ENCODE measurements around the gene PTPRT.
A peak's percentile ranks its signal among the peaks of the same experiment; 100 is the strongest.

The PTPRT gene

DNA sequence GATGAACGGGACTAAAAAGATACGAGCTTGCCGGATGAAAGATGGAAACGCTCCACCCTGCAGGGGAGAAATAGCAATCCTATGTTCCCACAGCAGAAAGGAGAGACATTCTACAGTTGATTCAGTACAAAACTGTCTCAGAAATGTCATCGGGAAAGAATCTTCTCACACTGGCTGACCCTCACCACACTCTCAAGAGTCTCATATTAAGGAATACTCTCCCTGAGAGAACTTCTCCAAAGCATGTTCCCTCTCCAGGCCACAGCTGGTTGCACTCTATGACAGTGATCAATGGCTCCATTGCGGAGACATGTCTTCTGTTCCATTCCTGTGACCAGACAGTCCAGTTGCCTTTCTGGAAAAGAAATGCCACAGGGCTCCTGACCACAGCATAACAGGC, 813.6 kb downstream of the PTPRT start:
- no peak for DNase-seq (ENCODE audit: low read depth)
- TF ChIP-seq, protein P1, sequence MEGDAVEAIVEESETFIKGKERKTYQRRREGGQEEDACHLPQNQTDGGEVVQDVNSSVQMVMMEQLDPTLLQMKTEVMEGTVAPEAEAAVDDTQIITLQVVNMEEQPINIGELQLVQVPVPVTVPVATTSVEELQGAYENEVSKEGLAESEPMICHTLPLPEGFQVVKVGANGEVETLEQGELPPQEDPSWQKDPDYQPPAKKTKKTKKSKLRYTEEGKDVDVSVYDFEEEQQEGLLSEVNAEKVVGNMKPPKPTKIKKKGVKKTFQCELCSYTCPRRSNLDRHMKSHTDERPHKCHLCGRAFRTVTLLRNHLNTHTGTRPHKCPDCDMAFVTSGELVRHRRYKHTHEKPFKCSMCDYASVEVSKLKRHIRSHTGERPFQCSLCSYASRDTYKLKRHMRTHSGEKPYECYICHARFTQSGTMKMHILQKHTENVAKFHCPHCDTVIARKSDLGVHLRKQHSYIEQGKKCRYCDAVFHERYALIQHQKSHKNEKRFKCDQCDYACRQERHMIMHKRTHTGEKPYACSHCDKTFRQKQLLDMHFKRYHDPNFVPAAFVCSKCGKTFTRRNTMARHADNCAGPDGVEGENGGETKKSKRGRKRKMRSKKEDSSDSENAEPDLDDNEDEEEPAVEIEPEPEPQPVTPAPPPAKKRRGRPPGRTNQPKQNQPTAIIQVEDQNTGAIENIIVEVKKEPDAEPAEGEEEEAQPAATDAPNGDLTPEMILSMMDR (IDR thresholded peaks at IDR 0.05; ENCODE audit: insufficient read depth, low read depth, low read length, missing control alignments) = no peak
- H3K4me3 ChIP-seq (ENCODE audit: low read depth, low read length) = no peak overlapping the region

DNA sequence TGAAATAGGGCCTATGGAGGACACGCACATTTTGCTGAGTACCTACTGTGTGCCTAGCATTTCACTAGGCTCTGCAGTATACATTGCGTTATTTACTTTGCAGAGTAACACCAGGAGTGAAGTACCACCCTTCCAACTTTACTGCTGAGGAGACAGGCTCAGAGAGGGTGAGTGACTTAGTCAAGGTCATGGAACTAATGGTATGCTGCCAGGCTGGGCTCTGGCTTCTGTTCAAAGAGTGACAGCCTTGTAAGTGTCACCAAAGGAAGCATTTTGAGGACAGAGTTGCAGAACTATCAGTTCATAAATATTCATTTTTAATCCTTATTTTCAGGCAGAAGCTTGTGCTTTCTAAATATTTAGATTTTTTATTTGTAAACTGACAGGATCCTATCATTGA, 816.7 kb downstream of the PTPRT start:
- TF ChIP-seq, protein P1 (IDR thresholded peaks at IDR 0.05; ENCODE audit: insufficient read depth, low read depth, low read length, missing control alignments) = no peak
- H3K4me3 ChIP-seq (ENCODE audit: low read depth, low read length) = no peak overlapping the region
- no peak for DNase-seq (ENCODE audit: low read depth)

DNA sequence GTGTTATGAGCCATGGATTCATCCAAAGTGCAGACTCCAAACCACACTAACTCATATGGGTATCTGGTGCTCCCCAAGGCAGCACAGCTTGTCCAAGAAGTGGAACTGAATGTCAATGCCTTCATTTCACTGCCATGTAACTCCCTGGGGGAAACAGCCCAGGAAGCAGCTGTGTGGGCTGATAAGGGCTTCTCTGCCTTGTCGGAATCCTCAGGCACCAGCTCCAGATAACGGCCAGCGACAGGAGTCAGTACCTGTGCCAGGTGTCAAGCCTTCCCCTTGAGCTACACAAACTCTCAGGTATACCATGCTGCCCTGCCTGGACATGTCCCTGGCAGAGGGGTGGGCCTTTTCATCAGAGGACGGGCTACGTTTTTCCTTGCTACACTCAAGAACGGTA, 819.6 kb downstream of the PTPRT start:
- DNase-seq (ENCODE audit: low read depth) = no peak
- no peak overlapping the region for H3K4me3 ChIP-seq (ENCODE audit: low read depth, low read length)
- TF ChIP-seq, protein P1 (IDR thresholded peaks at IDR 0.05; ENCODE audit: insufficient read depth, low read depth, low read length, missing control alignments) = no peak

DNA sequence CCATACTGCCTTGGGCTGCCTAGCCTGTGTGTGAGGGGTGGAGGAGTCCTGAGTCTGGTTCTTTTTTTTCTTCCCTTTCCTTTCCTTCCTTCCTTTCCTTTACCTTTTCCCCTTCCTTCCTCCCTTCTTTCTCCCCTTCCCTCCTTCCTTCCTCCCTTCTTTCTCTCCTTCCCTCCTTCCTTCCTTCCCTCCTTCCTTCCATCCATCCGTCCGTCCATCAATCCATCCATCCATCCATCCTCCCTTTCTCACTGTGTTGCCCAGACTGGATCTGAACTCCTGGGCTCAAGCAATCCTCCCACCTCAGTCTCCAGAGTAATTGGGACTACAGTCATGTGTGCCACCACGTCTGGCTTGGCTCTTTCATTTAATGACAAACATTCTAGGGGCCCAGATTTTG, 820.8 kb downstream of the PTPRT start:
- TF ChIP-seq, protein P1 (IDR thresholded peaks at IDR 0.05; ENCODE audit: insufficient read depth, low read depth, low read length, missing control alignments) = no peak
- no peak for DNase-seq (ENCODE audit: low read depth)
- no peak overlapping the region for H3K4me3 ChIP-seq (ENCODE audit: low read depth, low read length)

DNA sequence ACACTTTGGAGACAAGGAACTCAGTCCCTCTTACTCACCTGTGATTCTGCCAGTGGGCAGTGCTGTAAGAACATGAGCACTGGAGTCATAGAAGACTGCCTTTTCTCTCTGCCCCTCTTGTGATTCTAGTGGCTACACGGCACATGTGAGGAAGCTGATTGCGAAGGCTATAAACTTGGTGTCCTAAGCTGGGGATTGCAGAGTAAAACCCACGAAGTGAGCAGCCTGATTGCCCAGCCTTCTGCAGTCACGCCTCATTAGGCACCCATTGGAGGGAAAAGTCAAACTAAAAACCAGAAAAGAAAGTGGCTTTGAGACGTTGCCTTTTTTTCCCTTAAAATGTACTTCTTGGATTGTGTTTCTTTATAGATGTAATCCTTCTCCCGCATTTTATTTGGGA, 823.1 kb downstream of the PTPRT start:
- no peak overlapping the region for H3K4me3 ChIP-seq (ENCODE audit: low read depth, low read length)
- TF ChIP-seq, protein P1 (IDR thresholded peaks at IDR 0.05; ENCODE audit: insufficient read depth, low read depth, low read length, missing control alignments) = no peak
- peak; percentile 4 for DNase-seq (ENCODE audit: low read depth)

DNA sequence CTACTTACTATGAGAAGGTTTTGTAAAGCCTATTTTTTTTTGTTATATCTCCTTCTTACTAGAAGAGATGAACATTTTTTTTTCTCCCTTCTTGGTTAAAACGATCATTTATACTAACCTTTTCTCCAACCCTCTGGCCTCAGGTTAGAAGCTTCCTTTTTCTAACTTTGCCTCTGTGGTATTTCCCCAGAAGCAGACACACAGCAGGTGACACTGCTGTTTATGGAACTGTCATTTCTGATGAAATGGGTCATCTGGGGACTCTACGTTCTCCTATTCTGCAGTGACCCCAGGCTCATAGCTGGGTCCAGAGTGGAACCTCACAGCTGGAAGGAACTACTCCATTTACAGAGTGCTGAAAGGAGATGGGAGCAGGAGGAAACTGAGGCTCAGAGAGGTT, 825.3 kb downstream of the PTPRT start:
- no peak for DNase-seq (ENCODE audit: low read depth)
- TF ChIP-seq, protein P1 (IDR thresholded peaks at IDR 0.05; ENCODE audit: insufficient read depth, low read depth, low read length, missing control alignments) = no peak
- no peak overlapping the region for H3K4me3 ChIP-seq (ENCODE audit: low read depth, low read length)

DNA sequence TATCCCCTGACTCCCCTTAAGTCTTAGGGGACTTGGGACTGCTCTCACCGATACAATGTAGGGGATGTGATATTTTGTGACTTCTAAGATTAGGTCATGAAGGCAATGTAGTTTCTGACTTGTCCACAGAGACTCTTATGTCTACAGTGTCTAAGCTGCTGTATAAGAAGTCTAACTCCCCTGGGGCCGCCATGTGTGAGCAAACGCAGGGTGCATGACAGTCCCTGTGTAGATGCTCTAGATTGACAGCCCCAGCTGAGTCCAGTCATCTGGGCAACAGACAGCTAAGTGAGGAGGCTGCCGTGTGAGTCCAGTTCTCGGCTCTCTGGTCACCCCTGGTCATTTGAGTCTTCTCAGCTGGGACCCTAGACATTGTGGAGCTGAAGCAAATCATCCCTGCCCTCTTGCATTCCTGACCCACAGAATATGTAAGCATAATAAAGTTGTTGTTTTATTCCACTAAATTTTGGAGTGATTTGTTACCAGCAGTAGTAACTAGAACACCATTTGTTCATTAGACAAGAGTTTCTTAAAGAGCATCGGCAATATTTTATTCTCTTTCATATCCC, 828.2 kb downstream of the PTPRT start:
- DNase-seq (ENCODE audit: low read depth) = peak; percentile 1
- TF ChIP-seq, protein P1 (IDR thresholded peaks at IDR 0.05; ENCODE audit: insufficient read depth, low read depth, low read length, missing control alignments) = no peak
- H3K4me3 ChIP-seq (ENCODE audit: low read depth, low read length) = no peak overlapping the region
